CD4-positive, alpha-beta memory T cell (primary cell): ENCODE measurements around the gene TROAP. TPM values are rescaled to one million over a fixed set of nuclear protein-coding genes. Genes with fewer than 3 reads are reported as not detected.
"Not testable (repeated sequence)": the region's sequence is repeated elsewhere in the genome, so short reads cannot be mapped to it uniquely, and the experiment has no call there.

Experiments used
- CTCF ChIA-PET: fragments of 350-600 bp; sonication (Branson Sonifier 250); formaldehyde crosslinking; loops from one replicate; lab custom pipeline; 2021; ENCODE audit warnings: inconsistent platforms; ENCODE audit not compliant: partially characterized antibody; lab: Charles Lee
- POLR2A ChIA-PET: fragments of 350-600 bp; sonication (Branson Sonifier 250); formaldehyde crosslinking; loops from one replicate; lab custom pipeline; 2021; ENCODE audit not compliant: partially characterized antibody; lab: Charles Lee
- DNase-seq, 5 donors: peaks; one replicate each; pipeline versions ENCODE4 v3.0.0 to v3.0.0-alpha.2; 2020 to 2022; ENCODE audit warnings: mixed read lengths in 1 of 5
- H3K27ac ChIP-seq: one replicate; pipeline ENCODE4 v1.7.0; 2013; ENCODE audit warnings: low read depth, low read length
- H3K27me3 ChIP-seq: 2 replicates; pipeline ENCODE4 v1.7.0; 2013; ENCODE audit warnings: mild to moderate bottlenecking, low read length, moderate library complexity; ENCODE audit not compliant: insufficient read depth
- H3K36me3 ChIP-seq: 2 replicates; pipeline ENCODE4 v1.7.0; 2013; ENCODE audit warnings: mild to moderate bottlenecking, low read length, moderate library complexity; ENCODE audit not compliant: insufficient read depth
- H3K4me1 ChIP-seq: 2 replicates; pipeline ENCODE4 v1.7.0; 2013; ENCODE audit warnings: mild to moderate bottlenecking, low read length, moderate library complexity; ENCODE audit not compliant: insufficient read depth
- H3K4me3 ChIP-seq, 2 donors: one replicate each; pipeline ENCODE4 v1.7.0; 2013; ENCODE audit warnings: low read length in 2 of 2, mild to moderate bottlenecking in 1 of 2
- H3K9me3 ChIP-seq, 2 donors: one replicate each; pipeline ENCODE4 v1.7.0; 2013; ENCODE audit warnings: low read length in 2 of 2, control low read depth in 1 of 2; ENCODE audit not compliant: control insufficient read depth in 1 of 2
- H3K27ac Mint-ChIP-seq, 7 donors: one replicate each; pipeline ENCODE4 v1.8.0; 2020 to 2021; ENCODE audit warnings: mixed read lengths in 7 of 7, mild to moderate bottlenecking in 6 of 7, inconsistent platforms in 3 of 7, moderate library complexity in 3 of 7
- H3K27me3 Mint-ChIP-seq, 2 donors: one replicate each; pipeline ENCODE4 v1.8.0; 2020 to 2021; ENCODE audit warnings: mixed read lengths in 2 of 2
- H3K36me3 Mint-ChIP-seq, 2 donors: one replicate each; pipeline ENCODE4 v1.8.0; 2020 to 2021; ENCODE audit warnings: mixed read lengths in 2 of 2, inconsistent platforms in 1 of 2, mild to moderate bottlenecking in 1 of 2
- H3K4me1 Mint-ChIP-seq, 4 donors: one replicate each; pipeline ENCODE4 v1.8.0; 2020 to 2021; ENCODE audit warnings: mixed read lengths in 4 of 4, mild to moderate bottlenecking in 1 of 4
- H3K4me3 Mint-ChIP-seq, 8 donors: one replicate each; pipeline ENCODE4 v1.8.0; 2020 to 2021; ENCODE audit warnings: mixed read lengths in 8 of 8, mild to moderate bottlenecking in 7 of 8, moderate library complexity in 6 of 8, inconsistent platforms in 3 of 8
- H3K9me3 Mint-ChIP-seq, 8 donors: one replicate each; pipeline ENCODE4 v1.8.0; 2020 to 2021; ENCODE audit warnings: mixed read lengths in 8 of 8, mild to moderate bottlenecking in 5 of 8, inconsistent platforms in 3 of 8, moderate library complexity in 1 of 8
- intact Hi-C: fragments of 100-400 bp; cut with micrococcal nuclease; formaldehyde crosslinking; loops from one replicate; pipeline ENCODE4 v1.15.1; 2023
- polyA plus RNA-seq, 2 donors: library from polyadenylated mRNA; unstranded; fragments of 300-500 nt; fragmentation: Illumina TruSeq; gene quantifications; one replicate each; pipeline ENCODE4 v1.2.3, GENCODE V29; 2021
- total RNA-seq, 2 experiments: library from RNA; stranded (reverse); gene quantifications; one replicate each; pipeline ENCODE4 v1.2.3, GENCODE V29; 2021

Gene TROAP
- total and polyA plus RNA-seq, 4 experiments from 2014 or later = 0.26 to 0.80 (median 0.63) TPM; not detected in 1

- Mint-ChIP-seq H3K27me3 (peaks cover 19 to 32% of the 10 kb centered on the region in 2 donors), H3K4me3 (no peak overlapping the region)
Measured at GRCh38 chr12:49304161-49304560, 18.9 kb upstream of the TROAP start.

DNA sequence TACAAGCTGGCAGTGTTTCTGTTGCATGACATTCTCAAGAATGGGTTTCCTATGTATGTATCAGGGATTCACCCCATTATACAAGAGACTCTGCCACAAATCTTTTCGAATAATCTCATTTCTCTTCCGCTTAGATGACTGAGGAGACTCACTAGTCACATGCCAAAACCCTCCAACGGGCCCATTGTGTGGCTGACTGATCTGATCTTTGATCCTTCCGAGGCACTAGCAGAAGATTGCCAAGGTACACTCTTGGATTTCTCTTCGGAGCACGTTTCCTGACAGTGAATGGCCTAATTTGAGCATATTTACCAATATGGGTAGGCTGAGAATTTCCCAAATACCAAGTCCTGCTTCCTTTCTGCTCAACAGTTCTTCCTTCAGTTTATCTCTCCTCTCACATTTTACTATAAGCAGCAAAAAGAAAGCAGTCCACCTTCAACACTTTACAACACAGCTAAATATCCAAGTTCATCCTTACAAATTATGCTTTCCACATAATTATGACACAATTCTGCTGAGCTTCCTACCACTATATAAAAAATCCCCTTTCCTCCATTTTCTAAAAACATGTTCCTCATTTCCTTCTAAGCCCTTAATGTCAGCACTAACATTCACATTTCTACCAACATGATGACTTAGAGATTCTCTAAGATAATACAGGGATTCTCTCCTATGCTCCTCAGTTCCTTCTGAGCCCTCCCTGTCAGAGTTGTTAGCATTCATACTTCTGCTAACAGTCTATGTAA lies 17.1 kb upstream of the TROAP start:
- no peaks in the 10 kb centered on the region for H3K36me3 ChIP-seq
- no peak overlapping the region for H3K27ac ChIP-seq
- ChIA-PET CTCF (interaction anchor here (0.9 to 2.9 kb wide), 4 partner anchors 11 to 53 kb away, joined by 3 to 11 read pairs (median 3); partner anchors contain the start of genes PRPH and TROAP), POLR2A (no interaction called here)
- H3K4me1 ChIP-seq = no peaks in the 10 kb centered on the region
- DNase-seq = no peak
- peaks cover 4 to 5% (median 4%) of the 10 kb centered on the region in 4 donors for H3K4me1 Mint-ChIP-seq
- no peak overlapping the region for H3K4me3 ChIP-seq
- no peaks in the 10 kb centered on the region for H3K27me3 ChIP-seq
- no peaks in the 10 kb centered on the region for H3K9me3 ChIP-seq
- H3K27me3 Mint-ChIP-seq = peaks cover 20 to 37% of the 10 kb centered on the region in 2 donors
- no peak overlapping the region for H3K27ac Mint-ChIP-seq
- no peaks in the 10 kb centered on the region for H3K36me3 Mint-ChIP-seq
- intact Hi-C loops = no loop called here
- no peaks in the 10 kb centered on the region for H3K9me3 Mint-ChIP-seq
- H3K4me3 Mint-ChIP-seq = no peak overlapping the region

More at GRCh38 chr12:49304161-49304560, 18.9 kb upstream of the TROAP start:
- Histone ChIP-seq H3K9me3 (no peaks in the 10 kb centered on the region), H3K27me3 (no peaks in the 10 kb centered on the region), H3K4me3 (no peak overlapping the region), H3K27ac (no peak overlapping the region), H3K36me3 (no peaks in the 10 kb centered on the region), H3K4me1 (no peaks in the 10 kb centered on the region)
- H3K4me1 Mint-ChIP-seq = peaks cover 4 to 5% (median 4%) of the 10 kb centered on the region in 4 donors
- no peak for DNase-seq
- intact Hi-C loops = no loop called here
- ChIA-PET POLR2A (no interaction called here), CTCF (interaction anchor here (2.0 to 2.9 kb wide), 2 partner anchors 10 to 15 kb away, joined by 8 to 11 read pairs; partner anchors contain the start of gene PRPH)
- no peaks in the 10 kb centered on the region for H3K9me3 Mint-ChIP-seq
- no peaks in the 10 kb centered on the region for H3K36me3 Mint-ChIP-seq
- no peak overlapping the region for H3K27ac Mint-ChIP-seq

DNA sequence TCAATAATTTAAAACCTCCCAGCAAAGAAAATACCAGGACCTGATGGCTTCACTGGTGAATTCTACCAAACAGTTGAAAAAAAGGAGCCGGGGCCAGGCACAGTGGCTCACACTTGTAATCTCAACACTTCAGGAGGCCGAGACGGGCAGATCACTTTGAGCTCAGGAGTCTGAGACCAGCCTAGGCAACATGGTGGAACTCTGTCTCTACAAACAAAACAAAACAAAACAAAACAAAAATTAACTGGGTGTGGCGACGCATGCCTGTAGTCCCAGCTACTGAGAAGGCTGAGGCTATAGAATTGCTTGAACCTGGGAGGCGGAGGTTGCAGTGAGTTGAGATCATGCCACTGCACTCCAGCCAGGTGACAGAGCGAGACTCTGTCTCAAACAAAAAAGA lies 13.7 kb upstream of the TROAP start:
- POLR2A ChIA-PET = no interaction called here

DNA sequence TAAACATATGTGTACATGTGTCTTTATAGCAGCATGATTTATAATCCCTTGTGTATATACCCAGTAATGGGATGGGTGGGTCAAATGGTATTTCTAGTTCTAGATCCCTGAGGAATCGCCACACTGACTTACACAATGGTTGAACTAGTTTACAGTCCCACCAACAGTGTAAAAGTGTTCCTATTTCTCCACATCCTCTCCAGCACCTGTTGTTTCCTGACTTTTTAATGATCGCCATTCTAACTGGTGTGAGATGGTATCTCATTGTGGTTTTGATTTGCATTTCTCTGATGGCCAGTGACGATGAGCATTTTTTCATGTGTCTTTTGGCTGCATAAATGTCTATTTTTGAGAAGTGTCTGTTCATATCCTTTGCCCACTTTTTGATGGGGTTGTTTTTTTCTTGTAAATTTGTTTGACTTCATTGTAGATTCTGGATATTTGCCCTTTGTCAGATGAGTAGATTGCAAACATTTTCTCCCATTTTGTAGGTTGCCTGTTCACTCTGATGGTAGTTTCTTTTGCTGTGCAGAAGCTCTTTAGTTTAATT lies 12.5 kb upstream of the TROAP start:
- H3K9me3 ChIP-seq, CTCF ChIA-PET, POLR2A ChIA-PET: not testable (repeated sequence)

More for the DNA sequence above, 13.7 kb upstream of the TROAP start:
- CTCF ChIA-PET = interaction anchor here (1.0 kb wide), 1 partner anchor 21 kb away, joined by 3 read pairs; no protein-coding TSS in a partner anchor
- H3K4me3 ChIP-seq = no peak overlapping the region
- no peaks in the 10 kb centered on the region for H3K36me3 ChIP-seq
- no peaks in the 10 kb centered on the region for H3K9me3 Mint-ChIP-seq
- H3K27ac ChIP-seq = no peak overlapping the region
- no peak overlapping the region for H3K27ac Mint-ChIP-seq
- no peaks in the 10 kb centered on the region for H3K36me3 Mint-ChIP-seq
- H3K27me3 Mint-ChIP-seq = peaks cover 14 to 29% of the 10 kb centered on the region in 2 donors
- no peaks in the 10 kb centered on the region for H3K9me3 ChIP-seq
- DNase-seq = no peak
- H3K4me1 Mint-ChIP-seq = no peaks in the 10 kb centered on the region
- no peaks in the 10 kb centered on the region for H3K4me1 ChIP-seq
- H3K4me3 Mint-ChIP-seq = no peak overlapping the region
- intact Hi-C loops = no loop called here
- H3K27me3 ChIP-seq = no peaks in the 10 kb centered on the region

DNA sequence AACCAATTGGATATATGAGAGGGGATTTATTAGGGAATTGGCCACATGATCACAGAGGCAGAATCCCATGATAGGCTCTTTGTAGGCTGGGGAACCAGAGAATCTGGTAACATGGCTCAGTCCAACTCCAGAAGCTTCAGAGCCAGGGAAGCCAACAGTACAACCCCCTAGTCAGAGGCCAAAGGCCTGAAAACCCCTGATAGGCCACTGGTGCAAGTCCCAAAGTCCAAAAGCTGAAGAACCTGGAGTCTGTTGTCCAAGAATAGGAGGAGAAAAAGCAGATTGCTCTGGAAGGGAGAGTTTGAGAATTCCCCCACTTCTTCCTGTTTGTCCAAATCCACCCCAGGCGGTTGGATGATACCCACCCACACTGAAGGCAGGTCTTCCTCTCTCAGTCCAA lies 8.2 kb upstream of the TROAP start:
- Histone ChIP-seq H3K4me1 (no peaks in the 10 kb centered on the region), H3K9me3 (no peaks in the 10 kb centered on the region), H3K4me3 (no peak overlapping the region), H3K27me3 (no peaks in the 10 kb centered on the region), H3K27ac (no peak overlapping the region), H3K36me3 (no peaks in the 10 kb centered on the region)
- Mint-ChIP-seq H3K27ac (peak overlapping the region in 1 of 7 donors; percentile 55), H3K9me3 (no peaks in the 10 kb centered on the region), H3K27me3 (peaks cover 6 to 13% of the 10 kb centered on the region in 2 donors), H3K36me3 (no peaks in the 10 kb centered on the region), H3K4me3 (no peak overlapping the region), H3K4me1 (no peaks in the 10 kb centered on the region)
- POLR2A ChIA-PET = no interaction called here
- intact Hi-C loops = no loop called here
- CTCF ChIA-PET = no interaction called here
- no peak for DNase-seq

More for the DNA sequence above, 12.5 kb upstream of the TROAP start:
- H3K36me3 ChIP-seq, H3K4me1 Mint-ChIP-seq, H3K4me1 ChIP-seq, intact Hi-C loops, H3K4me3 Mint-ChIP-seq, H3K9me3 Mint-ChIP-seq, H3K36me3 Mint-ChIP-seq, H3K4me3 ChIP-seq, H3K27ac Mint-ChIP-seq, H3K27me3 ChIP-seq, DNase-seq, H3K27ac ChIP-seq: not testable (repeated sequence)
- H3K27me3 Mint-ChIP-seq = peaks cover 12 to 29% of the 10 kb centered on the region in 2 donors

- H3K27me3 ChIP-seq, H3K27ac ChIP-seq, H3K4me3 Mint-ChIP-seq, H3K4me1 Mint-ChIP-seq, intact Hi-C loops, H3K27ac Mint-ChIP-seq, H3K27me3 Mint-ChIP-seq, H3K9me3 ChIP-seq, H3K4me1 ChIP-seq, H3K36me3 Mint-ChIP-seq, DNase-seq, POLR2A ChIA-PET, H3K36me3 ChIP-seq, H3K4me3 ChIP-seq, H3K9me3 Mint-ChIP-seq: not testable (repeated sequence)
- CTCF ChIA-PET = interaction anchor here (1.0 kb wide), 2 partner anchors 26 to 33 kb away, joined by 3 read pairs; no protein-coding TSS in a partner anchor
Measured at GRCh38 chr12:49317118-49317517, 5.9 kb upstream of the TROAP start.

GRCh38 chr12:49320411-49321103 lies 2.5 kb upstream of the TROAP start:
- POLR2A ChIA-PET, H3K4me3 ChIP-seq, H3K36me3 Mint-ChIP-seq, H3K9me3 Mint-ChIP-seq, H3K36me3 ChIP-seq, H3K9me3 ChIP-seq, DNase-seq, H3K27ac ChIP-seq, intact Hi-C loops, H3K27me3 Mint-ChIP-seq, H3K27me3 ChIP-seq: not testable (repeated sequence)
- Mint-ChIP-seq H3K4me1 (peaks cover 14 to 24% (median 15%) of the 10 kb centered on the region in 4 donors), H3K4me3 (peak overlapping the region in 6 of 8 donors; percentile 1 to 64 (median 34)), H3K27ac (peak overlapping the region in 1 of 7 donors; percentile 21)
- CTCF ChIA-PET = interaction anchor here (1.0 kb wide), 1 partner anchor 11 kb away, joined by 3 read pairs; no protein-coding TSS in a partner anchor
- peaks cover 14% of the 10 kb centered on the region for H3K4me1 ChIP-seq
